Stomach (tissue), 9 donors: ENCODE data around the gene CRIM1. TPM values are rescaled to one million over a fixed set of nuclear protein-coding genes. Genes with fewer than 3 reads are reported as not detected.

Experiments
- DNase-seq, 2 donors: peaks; one replicate each; pipeline versions ENCODE4 v3.0.0 to v3.0.0-alpha.2; 2013 to 2019
- H3K27ac ChIP-seq, 5 donors: fragments of 200-600 bp in 4 of 5; sonication (generic) in 4 of 5; one replicate each; pipeline ENCODE4 v1.5.1; 2013 to 2019; ENCODE audit warnings: mild to moderate bottlenecking in 1 of 5, moderate library complexity in 1 of 5
- H3K27me3 ChIP-seq, 3 donors: fragments of 200-600 bp; sonication (generic); one replicate each; pipeline ENCODE4 v1.5.1; 2017 to 2019; ENCODE audit warnings: mixed run types in 1 of 3
- H3K36me3 ChIP-seq, 4 donors: fragments of 200-600 bp; sonication (generic); 1 replicate in 3 of 4; 2 replicates in 1 of 4; pipeline ENCODE4 v1.5.1; 2016 to 2019
- H3K4me1 ChIP-seq, 4 donors: fragments of 200-600 bp; sonication (generic); one replicate each; pipeline ENCODE4 v1.5.1; 2016 to 2019
- H3K4me3 ChIP-seq, 4 donors: fragments of 200-600 bp; sonication (generic) in 3 of 4; one replicate each; pipeline ENCODE4 v1.5.1; 2016 to 2019; ENCODE audit warnings: mild to moderate bottlenecking in 1 of 4
- H3K9me3 ChIP-seq, 4 donors: fragments of 200-600 bp; sonication (generic); one replicate each; pipeline ENCODE4 v1.5.1; 2016 to 2019
- CTCF ChIP-seq, 7 experiments: fragments of 450-650 bp in 4 of 7; fragments of 200-600 bp in 3 of 7; sonication (generic) in 3 of 7; IDR thresholded peaks; one replicate each; pipeline ENCODE4 v1.5.1; 2016 to 2019; ENCODE audit warnings: antibody characterized with exemption in 7 of 7, control low read depth in 2 of 7, mild to moderate bottlenecking in 1 of 7
- EP300 ChIP-seq: sonication (generic); formaldehyde crosslinking; IDR thresholded peaks from one replicate; pipeline ENCODE4 v1.6.1; 2017; ENCODE audit warnings: antibody characterized with exemption
- POLR2A ChIP-seq, 4 donors: fragments of 450-650 bp; IDR thresholded peaks; one replicate each; pipeline ENCODE4 v1.6.1; 2016; ENCODE audit warnings: antibody characterized with exemption in 4 of 4, control low read depth in 2 of 4, mild to moderate bottlenecking in 1 of 4, moderate library complexity in 1 of 4
- POLR2AphosphoS5 ChIP-seq, 3 donors: sonication (generic); formaldehyde crosslinking; IDR thresholded peaks; one replicate each; pipeline ENCODE4 v1.6.1; 2016; ENCODE audit warnings: antibody characterized with exemption in 3 of 3
- WGBS, 5 donors: extraction: QIAGEN DNeasy Blood & Tissue Kit in 3 of 5; methylation state at CpG; one replicate each; pipeline versions ENCODE4 v1.1.5 to v1.1.7; 2013 to 2018; 5-methylcytosine and 5-hydroxymethylcytosine counted together
- intact Hi-C: fragments of 100-400 bp; cut with DNase I; formaldehyde crosslinking; loops from one replicate; pipeline ENCODE4 v1.15.1; 2023; ENCODE audit warnings: low total_unique reads
- polyA plus RNA-seq, 3 donors: library from polyadenylated mRNA; stranded (reverse); fragments of 200-250 nt; gene quantifications; one replicate each; pipeline ENCODE4 v1.2.3, GENCODE V29; 2013
- total RNA-seq, 5 donors: library from RNA; depleted of rRNA; stranded (reverse); fragments of >200 nt; gene quantifications; one replicate each; pipeline versions ENCODE4 v1.1.0 to v1.2.3, GENCODE V29; 2014 to 2016
- donor health status: healthy with polysubstance abuse.
- donor health status: Bipolar disorder and iron deficiency.
- donor health status: healthy.

Gene CRIM1
- total and polyA plus RNA-seq, 8 donors: 3.1 to 158 (median 50.7) TPM

GRCh38 chr2:36565712-36566111 is 210.1 kb downstream of the CRIM1 start:
- Histone ChIP-seq H3K27me3 (no peaks in the 10 kb centered on the region), H3K27ac (no peak overlapping the region), H3K36me3 (peaks cover 0 to 22% (median 11%) of the 10 kb centered on the region in 4 donors), H3K4me1 (peaks cover 10 to 65% (median 39%) of the 10 kb centered on the region in 4 donors), H3K4me3 (no peak overlapping the region), H3K9me3 (no peaks in the 10 kb centered on the region)
- intact Hi-C loops: no loop called here
- WGBS, 5 donors: 98 to 100% (median 99%) methylated on average over 4 of the region's 4 CpGs
- no peak for DNase-seq
- TF ChIP-seq EP300 (no peak), POLR2AphosphoS5 (IDR thresholded peaks at IDR 0.05) (no peak), CTCF (IDR thresholded peaks at IDR 0.05) (no peak), POLR2A (IDR thresholded peaks at IDR 0.05) (no peak)

DNA sequence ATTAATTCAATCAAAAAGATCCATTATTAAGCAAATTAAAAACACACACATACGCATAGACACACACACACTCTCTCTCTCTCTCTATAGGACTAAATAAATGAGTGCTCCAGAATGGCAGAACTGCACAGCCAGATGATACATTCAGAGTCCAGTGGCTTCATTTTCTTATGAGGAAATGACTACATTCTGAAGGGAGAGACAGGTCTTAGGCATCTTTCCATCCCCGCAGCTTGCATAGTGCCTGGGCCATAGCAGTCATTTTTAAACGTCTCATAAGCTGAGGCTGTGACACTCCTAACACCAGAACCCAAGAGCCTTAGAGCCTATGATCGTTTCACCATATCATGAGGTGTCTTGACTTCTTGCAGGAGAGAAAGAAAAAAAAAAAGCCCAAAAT is 211.3 kb downstream of the CRIM1 start:
- Histone ChIP-seq H3K4me1 (peaks cover 10 to 65% (median 41%) of the 10 kb centered on the region in 4 donors), H3K27me3 (no peaks in the 10 kb centered on the region), H3K9me3 (no peaks in the 10 kb centered on the region), H3K4me3 (no peak overlapping the region), H3K27ac (no peak overlapping the region), H3K36me3 (peaks cover 0 to 22% (median 11%) of the 10 kb centered on the region in 4 donors)
- no peak for TF ChIP-seq POLR2AphosphoS5 (IDR thresholded peaks at IDR 0.05)
- no peak for TF ChIP-seq EP300
- TF ChIP-seq POLR2A (IDR thresholded peaks at IDR 0.05): no peak
- TF ChIP-seq CTCF (IDR thresholded peaks at IDR 0.05): no peak
- DNase-seq: no peak
- intact Hi-C loops: no loop called here
- 93 to 97% (median 95%) methylated on average over 4 of the region's 4 CpGs for WGBS, 5 donors

DNA sequence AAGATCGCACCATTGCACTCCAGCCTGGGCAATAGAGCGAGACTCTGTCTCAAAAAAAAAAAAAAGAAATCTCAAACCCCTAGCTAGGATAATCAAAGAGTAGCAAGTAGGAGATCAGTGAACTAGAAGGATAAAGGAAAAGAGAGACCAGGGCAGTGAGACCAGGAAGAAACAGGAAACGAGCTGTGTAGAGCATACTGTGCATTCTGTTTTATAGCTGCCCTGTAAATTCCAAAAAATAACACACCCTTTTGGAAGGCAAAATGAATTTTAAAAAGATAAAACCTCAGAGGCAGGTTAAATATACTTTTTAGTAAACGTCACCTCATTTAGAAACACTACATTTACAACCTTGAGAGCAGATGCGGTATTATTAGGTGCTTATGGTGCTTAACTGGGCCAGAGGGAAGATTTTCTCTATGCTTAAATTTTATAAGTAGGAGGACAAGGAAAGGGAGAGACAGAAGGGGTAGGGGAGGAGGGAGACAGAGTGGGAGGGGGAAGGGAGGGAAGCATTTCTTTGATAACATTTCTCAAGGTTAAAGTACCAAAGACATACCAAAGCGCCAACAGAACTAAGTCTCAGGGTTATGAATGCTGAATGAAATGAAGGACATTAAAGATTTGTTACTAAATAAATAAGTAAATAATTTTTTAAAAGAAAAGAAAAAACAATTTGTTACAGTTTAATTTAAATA is 212.3 kb downstream of the CRIM1 start:
- no peak overlapping the region for H3K4me3 ChIP-seq
- no peaks in the 10 kb centered on the region for H3K9me3 ChIP-seq
- TF ChIP-seq EP300 (no peak), POLR2AphosphoS5 (IDR thresholded peaks at IDR 0.05) (no peak), CTCF (IDR thresholded peaks at IDR 0.05) (no peak), POLR2A (IDR thresholded peaks at IDR 0.05) (no peak)
- WGBS, 5 donors: 91 to 92% (median 91%) methylated on average over 6 of the region's 6 CpGs
- H3K27me3 ChIP-seq: no peaks in the 10 kb centered on the region
- H3K4me1 ChIP-seq: peaks cover 8 to 65% (median 40%) of the 10 kb centered on the region in 4 donors
- intact Hi-C loops: no loop called here
- DNase-seq: no peak
- peak overlapping the region in 4 of 5 donors; percentile 28 to 67 (median 43) for H3K27ac ChIP-seq
- peaks cover 0 to 22% (median 12%) of the 10 kb centered on the region in 4 donors for H3K36me3 ChIP-seq

GRCh38 chr2:36568516-36569246 is 213.1 kb downstream of the CRIM1 start:
- H3K36me3 ChIP-seq: peaks cover 0 to 27% (median 15%) of the 10 kb centered on the region in 4 donors
- peak overlapping the region in 4 of 5 donors; percentile 28 to 67 (median 43) for H3K27ac ChIP-seq
- H3K27me3 ChIP-seq: no peaks in the 10 kb centered on the region
- peak in 1 of 2 donors; percentile 9 for DNase-seq
- TF ChIP-seq CTCF (IDR thresholded peaks at IDR 0.05) (no peak), EP300 (no peak), POLR2AphosphoS5 (IDR thresholded peaks at IDR 0.05) (no peak), POLR2A (IDR thresholded peaks at IDR 0.05) (no peak)
- peaks cover under 1 to 61% (median 36%) of the 10 kb centered on the region in 4 donors for H3K4me1 ChIP-seq
- no peak overlapping the region for H3K4me3 ChIP-seq
- H3K9me3 ChIP-seq: no peaks in the 10 kb centered on the region
- 39 to 59% (median 50%) methylated on average over 6 of the region's 6 CpGs for WGBS, 5 donors
- intact Hi-C loops: no loop called here
